GM12878 (cell line): ENCODE data around the gene ZMIZ1. TPM values are rescaled to one million over a fixed set of nuclear protein-coding genes. Genes with fewer than 3 reads are reported as not detected.

ENCODE experiments used
- ATAC-seq: fragments of 200-7000 bp; cut with Tn5 transposase; 3 replicates; pipeline ENCODE4 v1.9.1; 2020; ENCODE audit warnings: mild to moderate bottlenecking, moderate library complexity
- BruUV-seq: library from RNA; stranded (reverse); fragments of 400-500 nt; replicated peaks from 2 replicates; lab custom pipeline; 2021; lab: Mats Ljungman, UMichigan
- CTCF ChIA-PET: fragments of 300-600 bp; sonication (Branson Sonifier 250); formaldehyde crosslinking; extraction: SDS; loops from one replicate; lab custom pipeline; 2021; ENCODE audit warnings: inconsistent platforms; lab: Yijun Ruan, JAX
- POLR2A ChIA-PET: fragments of 350-600 bp; formaldehyde crosslinking; extraction: SDS; loops from one replicate; lab custom pipeline; 2021; ENCODE audit warnings: inconsistent platforms; lab: Charles Lee
- RAD21 ChIA-PET: fragments of 300-600 bp; sonication (Branson Sonifier 250); formaldehyde crosslinking; loops from one replicate; lab custom pipeline; 2023; ENCODE audit warnings: antibody characterized with exemption; ENCODE audit not compliant: unreplicated experiment; lab: Charles Lee
- SMC1A ChIA-PET: fragments of 300-600 bp; sonication (Branson Sonifier 250); formaldehyde crosslinking; loops from one replicate; lab custom pipeline; 2023; ENCODE audit not compliant: unreplicated experiment, uncharacterized antibody; lab: Charles Lee
- DNase-seq: peaks from one replicate; pipeline ENCODE4 v3.0.0-alpha.2; 2011; ENCODE audit warnings: low read depth, low spot score
- FAIRE-seq: peaks from 3 replicates; lab custom pipeline; 2011; peaks lifted over from hg19 to GRCh38; lab: Jason Lieb, UNC
- H2AFZ ChIP-seq: 2 replicates; pipeline ENCODE4 v1.6.0; 2011; ENCODE audit warnings: low read depth, low read length, control low read depth; ENCODE audit not compliant: control insufficient read depth
- H3K27ac ChIP-seq: 2 replicates; pipeline ENCODE4 v1.5.1; 2011; ENCODE audit warnings: control low read depth; ENCODE audit not compliant: control insufficient read depth, insufficient read depth
- H3K27me3 ChIP-seq, 2 experiments: replicated peaks in 1 of 2; 2 replicates each; pipeline versions ENCODE4 v1.6.0 to v1.6.1; 2011; ENCODE audit warnings: low read length in 1 of 2; ENCODE audit not compliant: control insufficient read depth in 2 of 2, insufficient read depth in 2 of 2
- H3K36me3 ChIP-seq, 2 experiments: 2 replicates each; pipeline ENCODE4 v1.5.1; 2011; ENCODE audit warnings: low read length in 1 of 2; ENCODE audit not compliant: control insufficient read depth in 2 of 2, insufficient read depth in 2 of 2
- H3K4me1 ChIP-seq: 2 replicates; pipeline ENCODE4 v1.6.1; 2011; ENCODE audit warnings: mild to moderate bottlenecking, low read length, moderate library complexity, mixed read lengths; ENCODE audit not compliant: control insufficient read depth, insufficient read depth
- H3K4me2 ChIP-seq: 2 replicates; pipeline ENCODE4 v1.6.0; 2011; ENCODE audit warnings: control low read depth; ENCODE audit not compliant: control insufficient read depth, insufficient read depth
- H3K4me3 ChIP-seq: fragments of 200-600 bp; sonication (generic); 2 replicates; pipeline ENCODE4 v1.5.1; 2016
- H3K79me2 ChIP-seq: 2 replicates; pipeline ENCODE4 v1.6.0; 2011; ENCODE audit warnings: low read length; ENCODE audit not compliant: control insufficient read depth, insufficient read depth
- H3K9ac ChIP-seq: 2 replicates; pipeline ENCODE4 v1.8.0; 2011; ENCODE audit warnings: low read length, control low read depth, mixed read lengths; ENCODE audit not compliant: control insufficient read depth, insufficient read depth
- H3K9me3 ChIP-seq: replicated peaks from 3 replicates; pipeline ENCODE4 v1.5.1; 2011; ENCODE audit warnings: mild to moderate bottlenecking, low read length; ENCODE audit not compliant: control insufficient read depth, insufficient read depth
- H4K20me1 ChIP-seq: 2 replicates; pipeline ENCODE4 v1.6.0; 2011; ENCODE audit not compliant: control insufficient read depth, insufficient read depth
- ATF7 ChIP-seq: fragments of 450-650 bp; IDR thresholded peaks from 2 replicates; pipeline ENCODE4 v1.6.1; 2016; ENCODE audit warnings: low read depth, mild to moderate bottlenecking
- BHLHE40 ChIP-seq, 2 experiments: fragments of 450-650 bp in 1 of 2; IDR thresholded peaks; 2 replicates each; pipeline ENCODE4 v1.6.1; 2011 to 2017; ENCODE audit warnings: low read depth in 2 of 2, borderline replicate concordance in 1 of 2, improper control_type of control experiment in 1 of 2, low read length in 1 of 2, mild to moderate bottlenecking in 1 of 2
- BRCA1 ChIP-seq: IDR thresholded peaks from 2 replicates; pipeline ENCODE4 v1.6.1; 2011; ENCODE audit warnings: low read depth, low read length, improper control_type of control experiment
- EP300 ChIP-seq, 2 experiments: fragments of 150-350 bp in 1 of 2; IDR thresholded peaks; 2 replicates each; pipeline ENCODE4 v1.6.1; 2011 to 2012; ENCODE audit warnings: low read depth in 2 of 2, low read length in 2 of 2, borderline replicate concordance in 1 of 2, improper control_type of control experiment in 1 of 2, inconsistent platforms in 1 of 2; ENCODE audit not compliant: control insufficient read depth in 1 of 2
- EZH2 ChIP-seq: IDR thresholded peaks from 2 replicates; pipeline ENCODE4 v1.6.1; 2012; ENCODE audit warnings: low read depth, mild to moderate bottlenecking, control low read depth, inconsistent platforms, low read length, borderline replicate concordance; ENCODE audit not compliant: control insufficient read depth
- MTA3 ChIP-seq: IDR thresholded peaks from 2 replicates; pipeline ENCODE4 v1.6.1; 2012; ENCODE audit warnings: low read length, inconsistent platforms, borderline replicate concordance
- SREBF1 ChIP-seq: IDR thresholded peaks from 2 replicates; pipeline ENCODE4 v1.6.1; 2012; ENCODE audit warnings: mild to moderate bottlenecking, low read length
- SREBF2 ChIP-seq: IDR thresholded peaks from 2 replicates; pipeline ENCODE4 v1.6.1; 2012; ENCODE audit warnings: mild to moderate bottlenecking, low read length
- WGBS: methylation state at CpG from one replicate; pipeline ENCODE4 v1.1.6; 2016; ENCODE audit warnings: low lambda C conversion rate; ENCODE audit not compliant: insufficient replicate concordance, insufficient coverage; ENCODE audit errors: missing lambda C conversion rate; 5-methylcytosine and 5-hydroxymethylcytosine counted together
- in situ Hi-C: fragments of 300-500 bp; cut with MboI; formaldehyde crosslinking; loops from 9 replicates; pipeline ENCODE4 v1.14.3; 2018; ENCODE audit warnings: mixed read lengths
- intact Hi-C: fragments of 100-400 bp; cut with micrococcal nuclease; formaldehyde crosslinking; loops from one replicate; pipeline ENCODE4 v1.14.2; 2022; ENCODE audit not compliant: unreplicated experiment
- polyA plus RNA-seq, 11 experiments: library from polyadenylated mRNA; depleted of rRNA in 4 of 11; unstranded in 6 of 11; stranded (reverse) in 5 of 11; fragments of >200 nt; fragmentation: Nextera tagmentation in 4 of 11; fragmentation: Illumina TruSeq in 1 of 11; extraction: Ambion mirVana in 4 of 11; extraction: Trizol in 1 of 11; gene quantifications; 1 replicate in 1 of 11; 2 replicates in 10 of 11; pipeline versions ENCODE4 v1.2.1 to v1.2.3, GENCODE V29; 2011 to 2016; ENCODE audit warnings: inconsistent platforms in 2 of 11, missing spikeins in 2 of 11, low read depth in 1 of 11
- total RNA-seq, 4 experiments: library from RNA; depleted of rRNA in 3 of 4; stranded (reverse); fragments of >200 nt in 3 of 4; fragmentation: Illumina TruSeq in 1 of 4; extraction: Trizol in 1 of 4; gene quantifications; 2 replicates each; pipeline versions ENCODE4 v1.2.1 to v1.2.3, GENCODE V29; 2013 to 2021
- TF ChIP-seq, protein P1 (sequence below): fragments of 450-650 bp; IDR thresholded peaks from 2 replicates; pipeline ENCODE4 v1.6.1; 2014; ENCODE audit warnings: mild to moderate bottlenecking
- TF ChIP-seq, protein P2 (sequence below): fragments of 450-650 bp; IDR thresholded peaks from 2 replicates; pipeline ENCODE4 v1.6.1; 2016; ENCODE audit warnings: mild to moderate bottlenecking
- TF ChIP-seq, protein P3 (sequence below): fragments of 150-350 bp; IDR thresholded peaks from 2 replicates; pipeline ENCODE4 v1.6.1; 2016; ENCODE audit warnings: low read depth, low read length
- TF ChIP-seq, protein P4 (sequence below): fragments of 450-650 bp; IDR thresholded peaks from 2 replicates; pipeline ENCODE4 v1.6.1; 2017; ENCODE audit warnings: low read depth, mild to moderate bottlenecking, moderate library complexity

ZMIZ1 gene
- total and polyA plus RNA-seq, 10 of the 15 experiments (the other 5 are each of a cell fraction or from before 2014, with no cell fraction given), result 3.1 to 82.3 (median 14.9) TPM

DNA sequence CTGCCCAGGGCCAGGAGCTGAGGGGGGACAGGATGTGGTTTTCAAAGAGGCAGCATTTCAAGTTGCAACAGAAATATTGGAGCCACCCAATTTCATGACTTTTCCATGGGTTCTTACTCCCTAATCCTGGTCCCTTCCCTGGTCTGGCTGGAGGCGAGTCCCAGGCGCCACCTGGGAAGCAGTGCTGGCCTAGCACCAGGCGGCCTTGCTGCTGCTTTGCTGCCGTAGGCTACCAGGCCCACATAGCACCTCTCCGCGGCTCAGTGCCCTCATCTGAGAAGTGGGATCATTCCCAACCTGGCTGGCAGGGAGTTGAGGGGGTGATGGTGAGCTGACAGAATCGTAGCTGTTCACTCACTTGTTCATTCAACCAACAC lies 33.7 kb downstream of the ZMIZ1 start:
- H3K4me1 ChIP-seq, result peaks cover 42% of the 10 kb centered on the region
- H3K9me3 ChIP-seq, result no peaks in the 10 kb centered on the region
- POLR2A ChIA-PET, result no interaction called here
- RAD21 ChIA-PET, result no interaction called here
- SMC1A ChIA-PET, result interaction anchor here (0.8 to 1.2 kb wide), 2 partner anchors 13 to 92 kb away, joined by 3 read pairs; no protein-coding TSS in a partner anchor
- H4K20me1 ChIP-seq, result peaks cover 4% of the 10 kb centered on the region; the same call in 1 of the 2 replicates
- in situ Hi-C loops (no loop called here), intact Hi-C loops (no loop called here)
- no peak overlapping the region for H3K4me2 ChIP-seq
- no peaks in the 10 kb centered on the region for H3K27me3 ChIP-seq
- no peak overlapping the region for H2AFZ ChIP-seq
- no peaks in the 10 kb centered on the region for H3K36me3 ChIP-seq
- CTCF ChIA-PET, result interaction anchor here (0.6 to 1.2 kb wide), 2 partner anchors 10 to 11 kb away, joined by 3 read pairs; no protein-coding TSS in a partner anchor
- H3K79me2 ChIP-seq, result no peaks in the 10 kb centered on the region
- no peak for FAIRE-seq
- no peak overlapping the region for H3K4me3 ChIP-seq
- no TSS peak for BruUV-seq
- no peak for TF ChIP-seq BRCA1
- no peak for TF ChIP-seq MTA3
- TF ChIP-seq EZH2, result no peak
- TF ChIP-seq, protein P1, sequence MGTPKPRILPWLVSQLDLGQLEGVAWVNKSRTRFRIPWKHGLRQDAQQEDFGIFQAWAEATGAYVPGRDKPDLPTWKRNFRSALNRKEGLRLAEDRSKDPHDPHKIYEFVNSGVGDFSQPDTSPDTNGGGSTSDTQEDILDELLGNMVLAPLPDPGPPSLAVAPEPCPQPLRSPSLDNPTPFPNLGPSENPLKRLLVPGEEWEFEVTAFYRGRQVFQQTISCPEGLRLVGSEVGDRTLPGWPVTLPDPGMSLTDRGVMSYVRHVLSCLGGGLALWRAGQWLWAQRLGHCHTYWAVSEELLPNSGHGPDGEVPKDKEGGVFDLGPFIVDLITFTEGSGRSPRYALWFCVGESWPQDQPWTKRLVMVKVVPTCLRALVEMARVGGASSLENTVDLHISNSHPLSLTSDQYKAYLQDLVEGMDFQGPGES, result no peak
- TF ChIP-seq, protein P2, sequence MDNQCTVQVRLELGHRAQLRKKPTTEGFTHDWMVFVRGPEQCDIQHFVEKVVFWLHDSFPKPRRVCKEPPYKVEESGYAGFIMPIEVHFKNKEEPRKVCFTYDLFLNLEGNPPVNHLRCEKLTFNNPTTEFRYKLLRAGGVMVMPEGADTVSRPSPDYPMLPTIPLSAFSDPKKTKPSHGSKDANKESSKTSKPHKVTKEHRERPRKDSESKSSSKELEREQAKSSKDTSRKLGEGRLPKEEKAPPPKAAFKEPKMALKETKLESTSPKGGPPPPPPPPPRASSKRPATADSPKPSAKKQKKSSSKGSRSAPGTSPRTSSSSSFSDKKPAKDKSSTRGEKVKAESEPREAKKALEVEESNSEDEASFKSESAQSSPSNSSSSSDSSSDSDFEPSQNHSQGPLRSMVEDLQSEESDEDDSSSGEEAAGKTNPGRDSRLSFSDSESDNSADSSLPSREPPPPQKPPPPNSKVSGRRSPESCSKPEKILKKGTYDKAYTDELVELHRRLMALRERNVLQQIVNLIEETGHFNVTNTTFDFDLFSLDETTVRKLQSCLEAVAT, result no peak
- no peak for TF ChIP-seq SREBF2
- TF ChIP-seq, protein P3, sequence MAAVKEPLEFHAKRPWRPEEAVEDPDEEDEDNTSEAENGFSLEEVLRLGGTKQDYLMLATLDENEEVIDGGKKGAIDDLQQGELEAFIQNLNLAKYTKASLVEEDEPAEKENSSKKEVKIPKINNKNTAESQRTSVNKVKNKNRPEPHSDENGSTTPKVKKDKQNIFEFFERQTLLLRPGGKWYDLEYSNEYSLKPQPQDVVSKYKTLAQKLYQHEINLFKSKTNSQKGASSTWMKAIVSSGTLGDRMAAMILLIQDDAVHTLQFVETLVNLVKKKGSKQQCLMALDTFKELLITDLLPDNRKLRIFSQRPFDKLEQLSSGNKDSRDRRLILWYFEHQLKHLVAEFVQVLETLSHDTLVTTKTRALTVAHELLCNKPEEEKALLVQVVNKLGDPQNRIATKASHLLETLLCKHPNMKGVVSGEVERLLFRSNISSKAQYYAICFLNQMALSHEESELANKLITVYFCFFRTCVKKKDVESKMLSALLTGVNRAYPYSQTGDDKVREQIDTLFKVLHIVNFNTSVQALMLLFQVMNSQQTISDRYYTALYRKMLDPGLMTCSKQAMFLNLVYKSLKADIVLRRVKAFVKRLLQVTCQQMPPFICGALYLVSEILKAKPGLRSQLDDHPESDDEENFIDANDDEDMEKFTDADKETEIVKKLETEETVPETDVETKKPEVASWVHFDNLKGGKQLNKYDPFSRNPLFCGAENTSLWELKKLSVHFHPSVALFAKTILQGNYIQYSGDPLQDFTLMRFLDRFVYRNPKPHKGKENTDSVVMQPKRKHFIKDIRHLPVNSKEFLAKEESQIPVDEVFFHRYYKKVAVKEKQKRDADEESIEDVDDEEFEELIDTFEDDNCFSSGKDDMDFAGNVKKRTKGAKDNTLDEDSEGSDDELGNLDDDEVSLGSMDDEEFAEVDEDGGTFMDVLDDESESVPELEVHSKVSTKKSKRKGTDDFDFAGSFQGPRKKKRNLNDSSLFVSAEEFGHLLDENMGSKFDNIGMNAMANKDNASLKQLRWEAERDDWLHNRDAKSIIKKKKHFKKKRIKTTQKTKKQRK, result no peak
- TF ChIP-seq SREBF1, result no peak
- no peak for TF ChIP-seq EP300 (IDR thresholded peaks at IDR 0.05; ENCODE audit: borderline replicate concordance in 1 of 2, control insufficient read depth in 1 of 2, low read depth in 2 of 2, low read length in 2 of 2)
- no peak for TF ChIP-seq ATF7
- no peak for TF ChIP-seq BHLHE40 (IDR thresholded peaks at IDR 0.05; ENCODE audit: borderline replicate concordance in 1 of 2, low read depth in 2 of 2, low read length in 1 of 2)
- TF ChIP-seq, protein P4, sequence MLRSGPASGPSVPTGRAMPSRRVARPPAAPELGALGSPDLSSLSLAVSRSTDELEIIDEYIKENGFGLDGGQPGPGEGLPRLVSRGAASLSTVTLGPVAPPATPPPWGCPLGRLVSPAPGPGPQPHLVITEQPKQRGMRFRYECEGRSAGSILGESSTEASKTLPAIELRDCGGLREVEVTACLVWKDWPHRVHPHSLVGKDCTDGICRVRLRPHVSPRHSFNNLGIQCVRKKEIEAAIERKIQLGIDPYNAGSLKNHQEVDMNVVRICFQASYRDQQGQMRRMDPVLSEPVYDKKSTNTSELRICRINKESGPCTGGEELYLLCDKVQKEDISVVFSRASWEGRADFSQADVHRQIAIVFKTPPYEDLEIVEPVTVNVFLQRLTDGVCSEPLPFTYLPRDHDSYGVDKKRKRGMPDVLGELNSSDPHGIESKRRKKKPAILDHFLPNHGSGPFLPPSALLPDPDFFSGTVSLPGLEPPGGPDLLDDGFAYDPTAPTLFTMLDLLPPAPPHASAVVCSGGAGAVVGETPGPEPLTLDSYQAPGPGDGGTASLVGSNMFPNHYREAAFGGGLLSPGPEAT, result no peak
- WGBS, result 47% methylated on average over 7 of the region's 7 CpGs
- no peak overlapping the region for H3K27ac ChIP-seq
- ATAC-seq, result no peak
- no peak for DNase-seq
- no peak overlapping the region for H3K9ac ChIP-seq
